GM19043 (cell line): ENCODE results near the gene SHF.
A peak's percentile ranks its signal among the peaks of the same experiment; 100 is the strongest.

Source experiments
- ATAC-seq: cut with Tn5 transposase; IDR thresholded peaks from one replicate; pipeline ENCODE4 v1.9.1; 2021; ENCODE audit warnings: low read depth; ENCODE audit not compliant: unreplicated experiment

Gene SHF

DNA sequence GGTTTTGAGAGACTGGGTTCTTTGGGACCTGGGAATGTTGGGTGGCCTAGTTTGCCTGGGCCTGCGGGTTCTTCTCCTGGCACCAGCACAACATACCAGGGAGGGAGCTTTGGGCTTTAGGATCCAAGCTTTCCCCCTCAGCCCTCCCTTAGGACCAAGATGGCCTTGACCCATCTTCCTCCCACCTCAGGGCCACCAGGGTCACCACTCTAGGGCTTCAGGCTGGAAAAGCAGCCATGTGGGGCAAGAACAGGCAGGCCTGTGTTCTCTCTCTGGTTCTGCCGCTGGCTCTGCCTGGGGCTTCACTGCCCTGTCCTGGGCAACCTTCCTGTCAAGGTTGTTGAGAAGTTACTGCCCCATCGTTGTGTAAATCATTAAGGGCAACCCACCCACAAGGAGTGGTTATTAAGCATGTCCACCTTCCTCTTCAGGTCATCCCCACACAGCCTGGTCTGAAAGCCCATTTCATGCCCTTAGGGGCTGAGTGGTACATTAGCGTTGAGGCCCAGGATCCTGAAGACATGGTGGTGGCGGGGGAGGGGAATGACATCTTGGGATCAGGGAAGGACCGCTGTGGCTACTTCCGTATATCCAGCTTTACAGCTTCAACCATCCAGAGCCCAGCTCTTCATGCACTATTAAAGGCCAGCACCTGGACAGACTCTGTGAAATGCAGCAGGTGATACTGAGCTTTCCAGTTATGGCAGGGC lies 57.3 kb downstream of the SHF start:
- no peak for ATAC-seq

DNA sequence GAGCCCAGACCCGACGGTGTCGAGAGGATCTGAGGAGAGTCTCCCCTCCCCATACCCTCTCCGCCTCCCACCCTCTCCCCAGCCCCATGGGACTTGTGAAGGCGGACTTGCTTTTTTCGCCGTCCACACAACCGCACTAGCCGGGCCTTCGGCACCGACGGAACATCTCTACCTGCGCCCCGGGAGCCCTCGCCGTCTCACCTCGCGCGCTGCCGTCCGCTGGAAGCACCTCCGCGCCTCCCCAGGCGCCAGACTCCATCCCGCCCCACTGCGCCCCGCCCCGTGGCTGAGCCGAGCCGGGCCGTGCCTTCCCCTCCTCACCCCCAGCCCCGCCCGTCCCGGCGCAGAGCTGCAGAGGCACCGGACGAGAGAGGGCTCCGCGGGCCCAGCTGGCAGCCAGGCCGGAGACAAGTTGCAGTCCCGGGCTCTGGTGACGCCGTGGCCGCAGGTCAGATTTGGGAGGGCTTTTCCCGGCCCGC lies 58.1 kb downstream of the SHF start, which contains the start of the genes DUOX1 and DUOXA1:
Gene DUOX1, plus strand, starts transcription at position 344 of the 479 bp plus-strand sequence. CDS start 1,973 bp downstream, outside the sequence.
Gene DUOXA1, minus strand, starts transcription at position 229 of the 479 bp plus-strand sequence. CDS start 6,865 bp downstream, outside the sequence.
- no peak for ATAC-seq

DNA sequence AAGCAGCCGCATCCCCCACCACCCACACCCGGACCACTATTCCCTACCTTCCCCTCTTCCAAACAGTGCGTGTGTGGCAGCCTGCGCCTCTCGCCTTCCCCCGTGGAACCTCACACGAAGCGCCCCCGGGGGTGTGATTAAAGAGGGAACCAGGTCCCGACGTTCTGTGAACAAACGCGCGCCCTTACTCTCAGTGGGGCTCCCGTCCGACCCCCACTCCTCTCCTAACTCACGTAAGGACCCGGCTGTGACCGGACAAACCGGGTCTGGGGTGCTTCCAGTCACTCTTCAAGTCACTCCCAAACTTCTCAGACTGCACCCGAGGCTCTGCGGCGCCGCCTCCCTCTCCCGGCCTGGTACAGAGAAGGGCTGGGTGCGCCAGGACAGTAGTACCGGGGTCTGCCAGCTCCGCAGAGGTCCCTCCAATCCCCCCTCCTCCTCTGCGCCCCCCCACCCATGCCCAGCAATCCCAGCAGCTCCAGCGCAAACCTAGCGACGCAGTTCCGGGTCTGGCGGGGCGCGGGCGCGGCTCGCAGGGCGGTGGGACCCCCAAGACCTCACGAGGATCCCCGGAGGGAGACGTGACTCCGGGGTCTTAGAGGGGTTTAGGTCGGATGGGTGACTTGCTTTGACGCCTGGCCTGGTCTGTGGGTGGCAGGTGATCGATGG lies 58.7 kb downstream of the SHF start:
- ATAC-seq, result no peak

DNA sequence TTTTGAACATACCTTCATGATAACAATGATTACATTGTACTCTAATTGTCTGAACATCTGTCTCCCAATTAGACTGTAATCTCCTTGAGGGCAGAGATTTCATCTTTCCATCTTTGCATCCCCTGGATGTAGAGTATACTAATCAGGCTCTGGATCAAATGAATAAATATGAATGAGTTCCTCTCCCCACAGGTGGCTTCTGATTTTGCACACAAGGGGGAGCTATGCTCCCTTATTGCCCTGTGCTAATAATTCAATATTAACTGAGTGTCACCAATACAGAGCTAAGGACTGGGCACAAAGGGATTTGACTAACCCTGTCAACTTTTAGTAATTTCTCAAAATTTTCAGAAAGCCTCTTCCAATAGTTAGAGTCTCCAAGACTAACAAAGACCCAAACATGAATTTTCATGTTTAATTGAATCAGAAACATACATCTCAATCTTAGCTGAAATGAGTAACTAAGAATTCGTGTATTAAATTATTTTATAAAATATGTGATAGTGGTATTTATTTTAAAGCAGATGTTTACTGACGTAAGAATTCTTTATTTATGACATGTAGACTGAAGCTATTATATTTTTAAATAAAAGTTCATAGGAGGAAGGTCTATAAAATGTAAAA lies 61.1 kb downstream of the SHF start:
- no peak for ATAC-seq

DNA sequence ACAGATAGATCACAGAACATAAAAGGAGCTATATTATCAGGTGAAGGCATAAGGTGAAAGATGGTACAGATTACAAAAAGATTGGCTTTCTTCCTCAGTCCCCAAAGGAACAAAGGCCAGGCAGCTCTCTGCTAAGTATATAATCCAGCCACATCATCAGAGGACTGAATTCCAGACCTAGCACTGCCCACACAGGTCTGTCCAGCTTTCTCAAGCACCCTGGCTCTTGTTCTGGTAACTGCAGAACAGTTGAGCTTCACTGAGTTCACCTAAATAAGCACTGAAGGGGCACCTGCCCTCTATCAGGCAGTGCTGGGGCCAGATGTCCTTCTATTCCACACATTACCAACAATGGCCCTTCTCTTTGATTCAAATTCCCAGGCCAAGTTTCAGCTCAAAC lies 64.4 kb downstream of the SHF start:
- ATAC-seq, result no peak

DNA sequence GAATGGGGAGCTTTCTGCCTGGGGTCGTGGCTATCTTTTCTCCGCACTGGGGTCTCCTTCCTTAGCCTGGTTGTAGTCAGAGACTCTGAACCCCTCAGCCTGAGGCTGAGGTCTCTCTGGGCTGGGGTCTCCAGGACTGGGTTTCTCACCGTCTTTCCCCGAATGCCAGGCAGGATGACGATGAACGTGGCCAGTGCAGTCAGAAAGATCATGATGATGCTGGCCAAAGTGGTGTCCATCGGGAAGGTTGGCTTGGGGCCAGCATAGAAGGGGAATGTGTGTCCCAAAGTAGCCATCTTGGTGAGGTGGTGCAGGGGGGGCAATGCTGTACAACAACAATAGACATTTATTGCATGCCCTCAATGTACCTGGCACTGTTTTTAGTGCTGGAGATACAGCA lies 65.0 kb downstream of the SHF start:
- no peak for ATAC-seq

DNA sequence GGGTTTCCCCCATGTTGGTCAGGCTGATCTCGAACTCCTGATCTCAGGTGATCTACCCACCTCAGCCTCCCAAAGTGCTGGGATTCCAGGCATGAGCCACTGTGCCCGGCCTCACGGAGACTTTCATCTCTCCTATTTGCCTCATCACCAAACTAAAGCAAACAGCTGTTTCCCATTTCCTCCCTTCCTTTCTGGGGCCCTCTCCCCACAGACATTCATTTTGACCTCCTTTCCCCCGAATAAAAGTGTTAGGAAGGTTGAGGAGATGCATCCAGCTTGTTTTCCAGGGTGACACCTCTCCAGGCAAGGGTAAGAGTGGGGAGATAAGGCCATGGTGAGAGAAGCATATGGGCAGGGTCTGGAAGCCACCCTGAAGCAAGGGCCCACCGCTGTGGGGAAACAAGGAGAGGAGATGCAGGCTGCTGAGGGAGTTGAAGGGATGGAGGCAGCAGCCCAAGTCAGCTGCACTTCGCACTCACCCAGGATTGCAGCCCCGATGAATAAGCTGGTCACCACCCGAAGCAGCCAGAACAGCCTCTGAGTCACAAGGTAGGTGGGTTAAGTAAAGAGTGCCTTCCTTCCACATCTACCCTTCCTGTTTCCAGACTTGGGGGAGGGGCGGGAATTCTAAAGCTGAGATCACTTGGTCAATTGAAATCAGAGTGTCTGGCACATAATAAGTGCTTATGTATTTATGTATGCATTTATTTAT lies 65.9 kb downstream of the SHF start:
- ATAC-seq, result no peak

DNA sequence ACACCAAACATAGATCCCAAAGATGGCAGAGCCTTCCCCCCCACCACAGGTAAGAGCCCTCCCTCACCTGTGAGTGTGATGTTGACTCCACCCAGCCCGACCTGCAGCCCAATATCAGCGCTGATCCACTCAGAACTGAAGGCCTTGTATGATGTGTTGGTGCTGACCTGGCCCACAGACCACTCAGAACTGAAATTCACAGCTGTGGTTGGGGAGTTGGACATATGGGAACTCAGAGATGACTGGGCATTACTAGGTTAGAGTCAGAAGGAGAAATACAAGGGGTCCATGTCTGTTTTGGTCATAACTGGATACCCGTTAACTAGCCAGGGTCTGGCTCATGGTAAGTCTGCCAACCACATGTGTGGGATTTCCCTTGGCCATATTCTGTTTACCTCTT lies 66.7 kb downstream of the SHF start:
- no peak for ATAC-seq

DNA sequence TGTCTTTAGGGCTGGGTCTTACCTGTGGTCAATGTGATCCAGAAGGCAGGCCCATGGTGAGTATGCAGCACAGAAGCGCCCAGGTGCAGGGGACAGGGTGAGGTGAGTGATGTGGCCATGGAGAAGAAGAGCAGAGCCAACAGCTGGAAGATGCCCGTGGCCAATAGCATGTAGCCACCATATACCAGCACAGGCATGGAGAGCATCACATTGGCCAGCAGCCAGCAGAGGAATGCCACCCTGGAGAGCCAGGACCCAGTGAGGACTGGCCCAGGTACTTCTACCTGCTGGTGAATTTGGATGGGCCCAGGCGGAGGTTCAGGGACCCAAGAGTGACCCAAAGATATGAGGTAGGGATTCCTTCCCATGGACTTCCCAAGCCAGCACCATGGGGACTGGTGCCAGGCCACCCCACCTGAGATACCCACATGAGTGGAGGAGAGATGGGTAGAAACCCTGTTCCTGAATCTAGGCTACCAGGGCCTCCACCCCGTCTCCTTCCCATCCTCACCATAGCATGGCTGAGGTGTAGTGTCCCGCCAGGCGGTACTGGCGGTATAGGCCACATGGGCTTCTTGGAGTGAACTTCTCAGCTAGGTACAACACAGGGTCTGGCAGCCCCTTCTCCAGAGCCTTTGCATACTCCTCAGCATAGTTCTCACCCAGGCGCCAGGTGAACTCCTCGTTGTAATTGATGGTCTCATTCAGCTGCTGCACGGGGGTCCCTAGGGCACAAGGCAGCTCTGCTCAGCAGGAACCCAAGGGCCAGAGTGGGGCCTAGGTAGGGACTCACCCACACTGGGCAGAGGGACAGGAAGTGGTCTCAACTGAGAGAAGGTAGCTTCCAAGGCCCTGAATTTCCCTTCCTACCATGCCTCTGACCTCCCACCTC lies 67.4 kb downstream of the SHF start:
- no peak for ATAC-seq

DNA sequence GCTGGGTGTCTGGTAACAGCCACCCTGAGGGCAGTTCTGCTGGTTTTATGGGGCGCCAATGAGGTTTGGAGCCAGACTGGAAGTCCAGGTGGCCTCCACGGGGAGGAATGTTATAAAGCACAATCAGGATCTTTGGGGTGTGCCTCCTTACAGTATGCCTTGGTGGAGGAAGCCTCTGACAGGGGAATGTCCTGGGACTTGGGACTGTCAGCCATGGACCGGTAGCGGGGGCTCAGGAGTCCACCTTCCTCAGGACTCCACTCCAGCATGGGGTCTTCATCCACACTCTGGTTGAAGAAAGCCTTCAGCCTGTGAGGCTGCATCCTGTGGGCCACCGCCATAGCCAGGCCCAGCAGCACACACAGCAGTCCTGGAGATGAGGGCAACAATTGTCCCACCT lies 68.8 kb downstream of the SHF start:
- no peak for ATAC-seq

DNA sequence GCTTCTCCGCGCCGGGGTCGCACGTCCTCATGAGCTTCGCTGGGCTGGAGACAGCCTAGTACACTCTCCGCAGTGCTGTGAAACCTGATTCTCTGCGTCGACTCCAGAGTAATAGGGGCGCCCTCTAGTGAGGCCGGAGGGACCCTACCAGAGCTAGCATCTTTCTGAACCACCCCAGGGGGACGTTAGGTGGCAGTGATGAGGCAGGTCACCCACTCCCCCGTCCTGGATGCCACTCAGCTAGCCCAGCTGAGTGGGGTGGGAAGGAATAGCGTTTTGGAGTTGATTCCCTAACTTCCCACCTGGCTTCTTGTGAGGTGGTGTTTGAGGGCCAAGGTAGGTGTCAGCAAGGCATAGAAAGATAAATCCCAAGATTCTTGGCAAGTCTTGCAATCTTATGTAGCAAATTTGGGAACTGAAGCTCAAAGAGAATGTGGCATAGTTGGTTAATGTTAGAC lies 69.6 kb downstream of the SHF start:
- ATAC-seq, result peak; percentile 93

DNA sequence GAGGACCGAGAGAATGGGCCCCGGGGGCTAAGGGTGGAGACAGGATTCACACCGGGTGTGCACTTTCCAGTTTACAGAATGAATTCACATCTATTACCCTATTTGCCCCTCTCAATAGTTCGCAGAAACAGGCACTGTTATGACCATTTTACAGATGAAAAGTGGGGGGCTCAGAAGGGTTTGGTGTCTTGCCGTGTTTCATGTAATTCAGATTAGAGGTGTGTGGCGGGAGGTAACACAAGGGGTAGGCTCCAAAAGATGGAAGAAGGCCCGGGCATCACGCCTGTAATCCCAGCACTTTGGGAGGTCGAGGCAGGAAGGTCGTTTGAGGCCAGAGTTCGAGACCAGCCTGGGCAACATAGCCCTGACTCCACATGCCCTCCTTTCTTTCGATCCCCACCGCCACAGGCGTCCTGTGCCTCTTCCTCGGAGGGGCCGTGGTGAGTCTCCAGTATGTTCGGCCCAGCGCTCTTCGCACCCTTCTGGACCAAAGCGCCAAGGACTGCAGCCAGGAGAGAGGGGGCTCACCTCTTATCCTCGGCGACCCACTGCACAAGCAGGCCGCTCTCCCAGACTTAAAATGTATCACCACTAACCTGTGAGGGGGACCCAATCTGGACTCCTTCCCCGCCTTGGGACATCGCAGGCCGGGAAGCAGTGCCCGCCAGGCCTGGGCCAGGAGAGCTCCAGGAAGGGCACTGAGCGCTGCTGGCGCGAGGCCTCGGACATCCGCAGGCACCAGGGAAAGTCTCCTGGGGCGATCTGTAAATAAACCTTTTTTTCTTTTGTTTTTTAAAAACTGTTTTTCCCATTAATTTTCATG lies 70.2 kb downstream of the SHF start:
- peak; percentile 11 for ATAC-seq
